ENCODE data around the gene CCSAP.
"Not testable (repeated sequence)": the region's sequence is repeated elsewhere in the genome, so short reads cannot be mapped to it uniquely, and the experiment has no call there.

The CCSAP gene

GRCh38 chr1:229295745-229296144 lies 47.1 kb downstream of the CCSAP start:
- Histone ChIP-seq H3K27me3 (ENCODE audit: insufficient read depth, poor library complexity, severe bottlenecking) (no peaks in the 10 kb centered on the region), H3K27ac (replicated peaks) (no peak overlapping the region), H3K4me3 (replicated peaks; ENCODE audit: insufficient read depth, low read length) (no peak overlapping the region)
- TF ChIP-seq POLR2AphosphoS5 (IDR thresholded peaks at IDR 0.05; ENCODE audit: low read depth) = no peak
- no peak for TF ChIP-seq GABPA (IDR thresholded peaks at IDR 0.05; ENCODE audit: low read depth)
- TF ChIP-seq REST (IDR thresholded peaks at IDR 0.05; ENCODE audit: insufficient replicate concordance, low read depth) = no peak
- no peak for TF ChIP-seq SPI1 (IDR thresholded peaks at IDR 0.05; ENCODE audit: borderline replicate concordance, low read depth)
- no peak for TF ChIP-seq CTCF (IDR thresholded peaks at IDR 0.05; ENCODE audit: insufficient read depth, low read length)
- no peak for DNase-seq (ENCODE audit: low read depth in 1 of 2, low spot score in 1 of 2)

- H3K27ac ChIP-seq (replicated peaks) = no peak overlapping the region
- H3K27me3 ChIP-seq (ENCODE audit: insufficient read depth, poor library complexity, severe bottlenecking) = no peaks in the 10 kb centered on the region
- H3K4me3 ChIP-seq (replicated peaks; ENCODE audit: insufficient read depth, low read length) = no peak overlapping the region
- no peak for DNase-seq (ENCODE audit: low read depth in 1 of 2, low spot score in 1 of 2)
- TF ChIP-seq GABPA (IDR thresholded peaks at IDR 0.05; ENCODE audit: low read depth) = no peak
- TF ChIP-seq REST (IDR thresholded peaks at IDR 0.05; ENCODE audit: insufficient replicate concordance, low read depth) = no peak
- TF ChIP-seq POLR2AphosphoS5 (IDR thresholded peaks at IDR 0.05; ENCODE audit: low read depth) = no peak
- no peak for TF ChIP-seq SPI1 (IDR thresholded peaks at IDR 0.05; ENCODE audit: borderline replicate concordance, low read depth)
- TF ChIP-seq CTCF (IDR thresholded peaks at IDR 0.05; ENCODE audit: insufficient read depth, low read length) = no peak
These were observed 49.2 kb downstream of the CCSAP start for GRCh38 chr1:229293528-229294204.

GRCh38 chr1:229291686-229292085 lies 51.2 kb downstream of the CCSAP start:
- H3K4me3 ChIP-seq (replicated peaks; ENCODE audit: insufficient read depth, low read length); DNase-seq (ENCODE audit: low read depth in 1 of 2, low spot score in 1 of 2); H3K27ac ChIP-seq (replicated peaks); H3K27me3 ChIP-seq (ENCODE audit: insufficient read depth, poor library complexity, severe bottlenecking): not testable (repeated sequence)

- Histone ChIP-seq H3K27me3 (ENCODE audit: insufficient read depth, poor library complexity, severe bottlenecking) (no peaks in the 10 kb centered on the region), H3K4me3 (replicated peaks; ENCODE audit: insufficient read depth, low read length) (no peak overlapping the region), H3K27ac (replicated peaks) (no peak overlapping the region)
- no peak for TF ChIP-seq POLR2AphosphoS5 (IDR thresholded peaks at IDR 0.05; ENCODE audit: low read depth)
- DNase-seq (ENCODE audit: low read depth in 1 of 2, low spot score in 1 of 2) = no peak
These were observed 54.3 kb downstream of the CCSAP start for GRCh38 chr1:229288516-229288915.

- no peak overlapping the region for H3K4me3 ChIP-seq (replicated peaks; ENCODE audit: insufficient read depth, low read length)
- TF ChIP-seq POLR2AphosphoS5 (IDR thresholded peaks at IDR 0.05; ENCODE audit: low read depth) (no peak), REST (IDR thresholded peaks at IDR 0.05; ENCODE audit: insufficient replicate concordance, low read depth) (no peak), SPI1 (IDR thresholded peaks at IDR 0.05; ENCODE audit: borderline replicate concordance, low read depth) (no peak), CTCF (IDR thresholded peaks at IDR 0.05; ENCODE audit: insufficient read depth, low read length) (no peak), GABPA (IDR thresholded peaks at IDR 0.05; ENCODE audit: low read depth) (no peak)
- H3K27me3 ChIP-seq (ENCODE audit: insufficient read depth, poor library complexity, severe bottlenecking) = no peaks in the 10 kb centered on the region
- no peak overlapping the region for H3K27ac ChIP-seq (replicated peaks)
- DNase-seq (ENCODE audit: low read depth in 1 of 2, low spot score in 1 of 2) = no peak
These were observed 55.6 kb downstream of the CCSAP start for GRCh38 chr1:229287267-229287666.

All from HL-60 (cell line).